H9 (cell line): ENCODE results near the gene UBFD1. TPM values are rescaled to one million over a fixed set of nuclear protein-coding genes. Genes with fewer than 3 reads are reported as not detected.

Experiments
- DNase-seq: peaks from one replicate; pipeline ENCODE4 v3.0.0-alpha.2; 2017
- H2AFZ ChIP-seq: one replicate; pipeline ENCODE4 v1.6.1; 2013; ENCODE audit warnings: mild to moderate bottlenecking, low read length, control low read depth, moderate library complexity
- H2AK5ac ChIP-seq: 2 replicates; pipeline ENCODE4 v1.6.1; 2013; ENCODE audit warnings: low read length, control low read depth, mixed read lengths; ENCODE audit not compliant: insufficient read length
- H2BK120ac ChIP-seq: one replicate; pipeline ENCODE4 v1.6.1; 2013; ENCODE audit warnings: low read depth, mild to moderate bottlenecking, low read length, control low read depth, inconsistent platforms; ENCODE audit not compliant: poor library complexity, severe bottlenecking
- H2BK12ac ChIP-seq: 2 replicates; pipeline ENCODE4 v1.6.1; 2013; ENCODE audit warnings: low read length, control low read depth, mixed read lengths, low read depth; ENCODE audit not compliant: insufficient read length
- H2BK15ac ChIP-seq: 2 replicates; pipeline ENCODE4 v1.6.1; 2013; ENCODE audit warnings: low read depth, low read length, control low read depth
- H2BK20ac ChIP-seq: one replicate; pipeline ENCODE4 v1.6.1; 2013; ENCODE audit warnings: low read depth, mild to moderate bottlenecking, low read length, control low read depth, inconsistent platforms; ENCODE audit not compliant: poor library complexity, severe bottlenecking
- H2BK5ac ChIP-seq: 2 replicates; pipeline ENCODE4 v1.6.1; 2013; ENCODE audit warnings: low read length, control low read depth, mixed read lengths; ENCODE audit not compliant: insufficient read length
- H3K14ac ChIP-seq: 2 replicates; pipeline ENCODE4 v1.6.1; 2013; ENCODE audit warnings: low read length, control low read depth; ENCODE audit not compliant: insufficient read depth
- H3K18ac ChIP-seq: 2 replicates; pipeline ENCODE4 v1.6.1; 2013; ENCODE audit warnings: low read depth, mild to moderate bottlenecking, mixed read lengths, low read length, control low read depth; ENCODE audit not compliant: insufficient read length
- H3K23ac ChIP-seq: 2 replicates; pipeline ENCODE4 v1.6.1; 2013; ENCODE audit warnings: low read length, control low read depth, mixed read lengths, low read depth; ENCODE audit not compliant: insufficient read length
- H3K23me2 ChIP-seq: 2 replicates; pipeline ENCODE4 v1.6.1; 2013; ENCODE audit warnings: low read depth, mild to moderate bottlenecking, mixed read lengths, low read length, control low read depth; ENCODE audit not compliant: insufficient read length, poor library complexity, severe bottlenecking
- H3K27ac ChIP-seq: 2 replicates; pipeline ENCODE4 v1.5.1; 2013; ENCODE audit warnings: low read length, control low read depth, mixed read lengths, low read depth; ENCODE audit not compliant: insufficient read length
- H3K27me3 ChIP-seq: 2 replicates; pipeline ENCODE4 v1.6.1; 2013; ENCODE audit warnings: low read length, control low read depth, inconsistent platforms; ENCODE audit not compliant: insufficient read depth
- H3K4ac ChIP-seq: 2 replicates; pipeline ENCODE4 v1.6.1; 2013; ENCODE audit warnings: low read depth, mild to moderate bottlenecking, control low read depth, inconsistent platforms, low read length, moderate library complexity
- H3K4me1 ChIP-seq: 2 replicates; pipeline ENCODE4 v1.6.1; 2013; ENCODE audit warnings: low read length, control low read depth, inconsistent platforms; ENCODE audit not compliant: insufficient read depth
- H3K4me2 ChIP-seq: 2 replicates; pipeline ENCODE4 v1.6.1; 2013; ENCODE audit warnings: low read length, control low read depth, mixed read lengths; ENCODE audit not compliant: insufficient read length, insufficient read depth
- H3K56ac ChIP-seq: 2 replicates; pipeline ENCODE4 v1.6.1; 2013; ENCODE audit warnings: low read depth, mild to moderate bottlenecking, mixed read lengths, low read length, control low read depth; ENCODE audit not compliant: insufficient read length
- H3K79me1 ChIP-seq: 2 replicates; pipeline ENCODE4 v1.6.1; 2013; ENCODE audit warnings: low read depth, mild to moderate bottlenecking, moderate library complexity, low read length, control low read depth, inconsistent platforms; ENCODE audit not compliant: insufficient read depth, poor library complexity, severe bottlenecking
- H3K79me2 ChIP-seq: 2 replicates; pipeline ENCODE4 v1.6.1; 2013; ENCODE audit warnings: low read length, control low read depth, inconsistent platforms; ENCODE audit not compliant: insufficient read depth
- H3K9ac ChIP-seq: 2 replicates; pipeline ENCODE4 v1.6.1; 2013; ENCODE audit warnings: low read length, control low read depth, mixed read lengths; ENCODE audit not compliant: insufficient read length; ENCODE audit errors: extremely low read depth
- H3K9me3 ChIP-seq: one replicate; pipeline ENCODE4 v1.6.1; 2013; ENCODE audit warnings: low read depth, low read length, inconsistent platforms; ENCODE audit not compliant: control insufficient read depth
- H3T11ph ChIP-seq: one replicate; pipeline ENCODE4 v1.6.1; 2013; ENCODE audit warnings: mild to moderate bottlenecking, low read length, control low read depth, inconsistent platforms
- H4K20me1 ChIP-seq: one replicate; pipeline ENCODE4 v1.6.1; 2013; ENCODE audit not compliant: control insufficient read depth, insufficient read length, insufficient read depth
- H4K5ac ChIP-seq: 2 replicates; pipeline ENCODE4 v1.6.1; 2013; ENCODE audit warnings: low read depth, mild to moderate bottlenecking, mixed read lengths, low read length, control low read depth; ENCODE audit not compliant: insufficient read length
- H4K8ac ChIP-seq: replicated peaks from 2 replicates; pipeline ENCODE4 v1.6.1; 2013; ENCODE audit warnings: low read length, control low read depth, mixed read lengths, low read depth; ENCODE audit not compliant: insufficient read length
- H4K91ac ChIP-seq: 2 replicates; pipeline ENCODE4 v1.6.1; 2013; ENCODE audit warnings: low read depth, mild to moderate bottlenecking, moderate library complexity, mixed read lengths, low read length, control low read depth; ENCODE audit not compliant: insufficient read length
- H3K27ac Mint-ChIP-seq, 3 experiments: 2 replicates in 2 of 3; 3 replicates in 1 of 3; pipeline ENCODE4 v1.8.0; 2020 to 2021; ENCODE audit warnings: mixed read lengths in 3 of 3, mild to moderate bottlenecking in 1 of 3, moderate library complexity in 1 of 3
- H3K27me3 Mint-ChIP-seq: 2 replicates; pipeline ENCODE4 v1.8.0; 2021; ENCODE audit warnings: low read depth, mild to moderate bottlenecking, moderate library complexity, mixed read lengths
- H3K36me3 Mint-ChIP-seq, 3 experiments: 2 replicates in 2 of 3; 3 replicates in 1 of 3; pipeline ENCODE4 v1.8.0; 2020 to 2021; ENCODE audit warnings: low read depth in 3 of 3, mixed read lengths in 3 of 3; ENCODE audit not compliant: insufficient read depth in 1 of 3
- H3K4me1 Mint-ChIP-seq, 2 experiments: 2 replicates each; pipeline ENCODE4 v1.8.0; 2020; ENCODE audit warnings: mixed read lengths in 2 of 2
- H3K4me3 Mint-ChIP-seq, 2 experiments: 2 replicates in 1 of 2; 3 replicates in 1 of 2; pipeline ENCODE4 v1.8.0; 2020 to 2021; ENCODE audit warnings: mild to moderate bottlenecking in 2 of 2, mixed read lengths in 2 of 2, moderate library complexity in 1 of 2
- H3K9me3 Mint-ChIP-seq, 2 experiments: 2 replicates in 1 of 2; 3 replicates in 1 of 2; pipeline ENCODE4 v1.8.0; 2020; ENCODE audit warnings: mild to moderate bottlenecking in 2 of 2, mixed read lengths in 2 of 2, moderate library complexity in 1 of 2
- WGBS: extraction: QIAGEN DNeasy Blood & Tissue Kit; methylation state at CpG from one replicate; pipeline ENCODE4 v1.1.7; 2013; ENCODE audit warnings: missing lambda C conversion rate, low lambda C conversion rate, mixed read lengths; ENCODE audit not compliant: insufficient read length; ENCODE audit errors: extremely low coverage; 5-methylcytosine and 5-hydroxymethylcytosine counted together
- total RNA-seq: library from RNA; stranded (reverse); gene quantifications from 2 replicates; pipeline ENCODE4 v1.2.1, GENCODE V29; 2021
- TF ChIP-seq, protein P1 (sequence below): fragments of 200-600 bp; sonication (generic); conservative IDR thresholded peaks from 3 replicates; pipeline ENCODE4 v1.8.0; 2021; ENCODE audit warnings: antibody characterized with exemption, mild to moderate bottlenecking

Gene UBFD1
- total RNA-seq, 1 experiment from 2014 or later = 107 TPM

DNA sequence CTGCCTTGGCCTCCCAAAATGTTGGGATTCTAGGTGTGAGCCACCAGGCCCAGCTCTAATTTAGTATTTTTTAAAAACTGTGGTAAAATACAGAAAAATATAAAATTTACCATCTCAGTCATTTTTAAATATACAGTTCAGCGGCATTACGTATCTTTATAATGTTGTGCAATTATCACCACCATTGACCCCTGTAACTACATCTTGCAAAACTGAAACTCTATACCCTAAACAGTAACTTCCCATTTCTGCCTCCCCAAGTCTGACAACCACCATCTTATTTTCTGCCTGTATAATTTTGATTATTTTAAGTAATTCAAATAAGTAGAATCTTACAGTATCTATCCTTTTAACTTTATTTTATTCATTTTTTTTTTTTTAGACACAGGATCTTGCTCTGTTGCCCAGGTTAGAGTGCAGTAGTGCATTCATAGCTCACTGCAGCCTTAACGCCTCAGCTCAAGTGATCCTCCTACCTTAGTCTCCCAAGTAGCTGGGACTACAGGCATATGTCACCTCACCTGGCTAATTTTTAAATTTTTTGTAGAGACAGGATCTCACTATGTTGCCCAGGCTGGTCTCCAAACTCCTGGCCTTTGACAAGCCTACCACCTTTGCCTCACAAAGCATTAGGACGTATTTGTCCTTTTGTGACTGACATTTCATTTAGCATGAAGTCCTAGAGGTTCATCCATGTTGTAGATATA lies 36.3 kb upstream of the UBFD1 start:
- Histone ChIP-seq H3K79me2 (no peaks in the 10 kb centered on the region), H2BK5ac (no peak overlapping the region), H2BK20ac (no peak overlapping the region), H2BK120ac (no peak overlapping the region), H4K5ac (no peak overlapping the region), H4K91ac (no peak overlapping the region), H4K20me1 (no peaks in the 10 kb centered on the region), H3K79me1 (no peaks in the 10 kb centered on the region), H3K56ac (no peak overlapping the region), H3K9me3 (no peaks in the 10 kb centered on the region), H3K23me2 (no peaks in the 10 kb centered on the region), H2AFZ (no peak overlapping the region), H3K9ac (no peak overlapping the region), H3K23ac (no peak overlapping the region), H2AK5ac (no peak overlapping the region), H3K27me3 (no peaks in the 10 kb centered on the region), H3K18ac (no peak overlapping the region), H3K14ac (no peak overlapping the region), H3K4me2 (no peak overlapping the region), H2BK15ac (no peak overlapping the region), H3K4me1 (no peaks in the 10 kb centered on the region), H4K8ac (no peak overlapping the region), H2BK12ac (no peak overlapping the region), H3K4ac (no peak overlapping the region), H3T11ph (no peak overlapping the region), H3K27ac (no peak overlapping the region)
- H3K36me3 Mint-ChIP-seq = peaks cover 32 to 69% (median 56%) of the 10 kb centered on the region in 3 experiments
- H3K27ac Mint-ChIP-seq = no peak overlapping the region; a peak in 1 of 7 replicates
- H3K4me1 Mint-ChIP-seq = no peaks in the 10 kb centered on the region
- H3K4me3 Mint-ChIP-seq = no peak overlapping the region
- H3K9me3 Mint-ChIP-seq = no peaks in the 10 kb centered on the region; a peak in 1 of 5 replicates
- WGBS = no CpG with 5 or more reads among the region's 4 CpGs
- TF ChIP-seq, protein P1, sequence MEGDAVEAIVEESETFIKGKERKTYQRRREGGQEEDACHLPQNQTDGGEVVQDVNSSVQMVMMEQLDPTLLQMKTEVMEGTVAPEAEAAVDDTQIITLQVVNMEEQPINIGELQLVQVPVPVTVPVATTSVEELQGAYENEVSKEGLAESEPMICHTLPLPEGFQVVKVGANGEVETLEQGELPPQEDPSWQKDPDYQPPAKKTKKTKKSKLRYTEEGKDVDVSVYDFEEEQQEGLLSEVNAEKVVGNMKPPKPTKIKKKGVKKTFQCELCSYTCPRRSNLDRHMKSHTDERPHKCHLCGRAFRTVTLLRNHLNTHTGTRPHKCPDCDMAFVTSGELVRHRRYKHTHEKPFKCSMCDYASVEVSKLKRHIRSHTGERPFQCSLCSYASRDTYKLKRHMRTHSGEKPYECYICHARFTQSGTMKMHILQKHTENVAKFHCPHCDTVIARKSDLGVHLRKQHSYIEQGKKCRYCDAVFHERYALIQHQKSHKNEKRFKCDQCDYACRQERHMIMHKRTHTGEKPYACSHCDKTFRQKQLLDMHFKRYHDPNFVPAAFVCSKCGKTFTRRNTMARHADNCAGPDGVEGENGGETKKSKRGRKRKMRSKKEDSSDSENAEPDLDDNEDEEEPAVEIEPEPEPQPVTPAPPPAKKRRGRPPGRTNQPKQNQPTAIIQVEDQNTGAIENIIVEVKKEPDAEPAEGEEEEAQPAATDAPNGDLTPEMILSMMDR = no peak
- no peaks in the 10 kb centered on the region for H3K27me3 Mint-ChIP-seq
- DNase-seq = no peak
